ENCODE data around the gene MAPK14.

Gene MAPK14

DNA sequence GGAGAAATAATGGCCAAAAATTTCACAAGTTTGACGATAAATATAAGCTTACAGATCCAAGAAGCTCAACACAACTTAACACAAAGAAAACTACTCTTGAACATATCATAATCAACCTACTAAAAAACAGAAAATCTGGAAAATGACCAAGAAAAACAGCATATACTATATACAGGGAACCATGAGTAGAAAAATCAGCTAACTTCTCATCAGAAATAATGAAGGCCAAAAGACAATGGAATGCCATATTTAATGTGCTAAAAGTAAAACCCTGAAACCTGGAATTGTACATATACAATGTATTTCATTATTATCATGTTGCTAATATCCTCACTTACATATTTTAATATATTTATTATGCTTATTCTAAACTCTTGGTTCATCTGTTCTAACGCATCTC is 128.1 kb downstream of the MAPK14 start:
- no peak overlapping the region for H2BK12ac ChIP-seq (ENCODE audit: low read length in 2 of 2)

GRCh38 chr6:36160147-36160760 is 132.6 kb downstream of the MAPK14 start:
- 82% methylated on average over 2 of the region's 4 CpGs for WGBS
- H3K4ac ChIP-seq (ENCODE audit: low read depth in 1 of 2, low read length in 2 of 2) = no peak overlapping the region

More for the DNA sequence above, 128.1 kb downstream of the MAPK14 start:
- Histone ChIP-seq H3K14ac (ENCODE audit: low read length in 2 of 2) (no peak overlapping the region), H4K8ac (ENCODE audit: low read length) (no peak overlapping the region), H3K4me2 (ENCODE audit: low read length, poor library complexity, severe bottlenecking) (no peak overlapping the region), H2BK120ac (ENCODE audit: low read depth, low read length) (no peak overlapping the region), H2BK5ac (ENCODE audit: low read depth, low read length, poor library complexity, severe bottlenecking) (no peak overlapping the region), H3K4me1 (ENCODE audit: control insufficient read depth, insufficient read depth, low read depth, low read length) (no peaks in the 10 kb centered on the region), H3K9me3 (ENCODE audit: control insufficient read depth, low read length) (peaks cover 27% of the 10 kb centered on the region), H2BK15ac (ENCODE audit: low read depth, poor library complexity, severe bottlenecking) (no peak overlapping the region), H3K4ac (ENCODE audit: low read depth in 1 of 2, low read length in 2 of 2) (no peak overlapping the region), H3K9ac (ENCODE audit: low read length) (no peak overlapping the region), H3K36me3 (ENCODE audit: control insufficient read depth in 1 of 2, insufficient read depth in 2 of 2, low read depth in 1 of 2, low read length in 2 of 2) (no peaks in the 10 kb centered on the region), H2AK5ac (ENCODE audit: low read length, severe bottlenecking) (no peak overlapping the region), H3K4me3 (ENCODE audit: insufficient read depth in 1 of 2, low read depth in 1 of 2, low read length in 2 of 2) (peak overlapping the region in 1 of 2 experiments; percentile 10), H3K27ac (ENCODE audit: low read length, poor library complexity, severe bottlenecking) (no peak overlapping the region), H3K27me3 (ENCODE audit: control insufficient read depth in 1 of 2, insufficient read depth in 1 of 2, low read length in 2 of 2) (no peaks in the 10 kb centered on the region), H3K18ac (ENCODE audit: low read depth in 1 of 2, low read length in 2 of 2) (no peak overlapping the region), H2AFZ (ENCODE audit: low read depth, low read length) (no peak overlapping the region), H3K23ac (ENCODE audit: low read length in 2 of 2) (no peak overlapping the region), H3K79me1 (replicated peaks; ENCODE audit: low read length, poor library complexity, severe bottlenecking) (no peaks in the 10 kb centered on the region), H4K91ac (ENCODE audit: low read length) (no peak overlapping the region)
- WGBS = 100% methylated on average over 1 of the region's 2 CpGs
- DNase-seq = no peak

More at GRCh38 chr6:36160147-36160760, 132.6 kb downstream of the MAPK14 start:
- Histone ChIP-seq H2BK120ac (ENCODE audit: low read depth, low read length) (no peak overlapping the region), H3K4me1 (ENCODE audit: control insufficient read depth, insufficient read depth, low read depth, low read length) (no peaks in the 10 kb centered on the region), H3K27me3 (ENCODE audit: control insufficient read depth in 1 of 2, insufficient read depth in 1 of 2, low read length in 2 of 2) (peaks cover 0 to 2% of the 10 kb centered on the region in 2 experiments), H3K18ac (ENCODE audit: low read depth in 1 of 2, low read length in 2 of 2) (no peak overlapping the region), H2AFZ (ENCODE audit: low read depth, low read length) (no peak overlapping the region), H2BK12ac (ENCODE audit: low read length in 2 of 2) (no peak overlapping the region), H3K4me2 (ENCODE audit: low read length, poor library complexity, severe bottlenecking) (no peak overlapping the region), H2BK15ac (ENCODE audit: low read depth, poor library complexity, severe bottlenecking) (no peak overlapping the region), H2BK5ac (ENCODE audit: low read depth, low read length, poor library complexity, severe bottlenecking) (no peak overlapping the region), H3K36me3 (ENCODE audit: control insufficient read depth in 1 of 2, insufficient read depth in 2 of 2, low read depth in 1 of 2, low read length in 2 of 2) (no peaks in the 10 kb centered on the region), H3K79me1 (replicated peaks; ENCODE audit: low read length, poor library complexity, severe bottlenecking) (no peaks in the 10 kb centered on the region), H3K14ac (ENCODE audit: low read length in 2 of 2) (no peak overlapping the region), H3K27ac (ENCODE audit: low read length, poor library complexity, severe bottlenecking) (no peak overlapping the region), H2AK5ac (ENCODE audit: low read length, severe bottlenecking) (no peak overlapping the region), H3K9ac (ENCODE audit: low read length) (no peak overlapping the region), H3K4me3 (ENCODE audit: insufficient read depth in 1 of 2, low read depth in 1 of 2, low read length in 2 of 2) (no peak overlapping the region), H4K91ac (ENCODE audit: low read length) (no peak overlapping the region), H3K9me3 (ENCODE audit: control insufficient read depth, low read length) (peaks cover 14% of the 10 kb centered on the region), H3K23ac (ENCODE audit: low read length in 2 of 2) (no peak overlapping the region), H4K8ac (ENCODE audit: low read length) (no peak overlapping the region)
- DNase-seq = peak; percentile 53

Measured in mesenchymal stem cell (in vitro differentiated cells and primary cell).